Activated naive CD8-positive, alpha-beta T cell treated with anti-CD3 and anti-CD28 coated beads, Interleukin-2, amount 50 U/mL, for 24 hours (primary cell): ENCODE data around the gene MRPS30.

Experiments
- ATAC-seq: fragments of 150-1000 bp; cut with Tn5 transposase; one replicate; pipeline ENCODE4 v1.10.0; 2021
- DNase-seq: peaks from one replicate; pipeline ENCODE4 v3.0.0; 2021
- H3K27ac Mint-ChIP-seq: one replicate; pipeline ENCODE4 v1.8.0; 2021; ENCODE audit warnings: mild to moderate bottlenecking, mixed read lengths
- H3K27me3 Mint-ChIP-seq: one replicate; pipeline ENCODE4 v1.8.0; 2021; ENCODE audit warnings: mixed read lengths
- H3K36me3 Mint-ChIP-seq: one replicate; pipeline ENCODE4 v1.8.0; 2021; ENCODE audit warnings: low read depth, mixed read lengths
- H3K4me1 Mint-ChIP-seq: one replicate; pipeline ENCODE4 v1.8.0; 2021; ENCODE audit warnings: mixed read lengths
- H3K4me3 Mint-ChIP-seq: one replicate; pipeline ENCODE4 v1.8.0; 2021; ENCODE audit warnings: mild to moderate bottlenecking, moderate library complexity, mixed read lengths
- H3K9me3 Mint-ChIP-seq: one replicate; pipeline ENCODE4 v1.8.0; 2021; ENCODE audit warnings: mixed read lengths

Gene MRPS30

GRCh38 chr5:44842496-44843282, 33.9 kb downstream of the MRPS30 start:
- Mint-ChIP-seq H3K4me3 (no peak overlapping the region), H3K9me3 (peaks cover 11% of the 10 kb centered on the region), H3K27me3 (no peaks in the 10 kb centered on the region), H3K4me1 (no peaks in the 10 kb centered on the region), H3K27ac (no peak overlapping the region), H3K36me3 (peaks cover 8% of the 10 kb centered on the region)
- no peak for ATAC-seq
- DNase-seq = no peak

GRCh38 chr5:44844744-44845143, 36.0 kb downstream of the MRPS30 start:
- H3K4me1 Mint-ChIP-seq = no peaks in the 10 kb centered on the region
- H3K27ac Mint-ChIP-seq = no peak overlapping the region
- ATAC-seq (no peak), DNase-seq (no peak)
- H3K9me3 Mint-ChIP-seq = no peaks in the 10 kb centered on the region
- H3K27me3 Mint-ChIP-seq = no peaks in the 10 kb centered on the region
- H3K36me3 Mint-ChIP-seq = no peaks in the 10 kb centered on the region
- H3K4me3 Mint-ChIP-seq = no peak overlapping the region

GRCh38 chr5:44845777-44846176, 37.0 kb downstream of the MRPS30 start:
- no peak overlapping the region for H3K27ac Mint-ChIP-seq
- ATAC-seq (no peak), DNase-seq (no peak)
- H3K36me3 Mint-ChIP-seq = no peaks in the 10 kb centered on the region
- no peaks in the 10 kb centered on the region for H3K4me1 Mint-ChIP-seq
- H3K4me3 Mint-ChIP-seq = no peak overlapping the region
- H3K27me3 Mint-ChIP-seq = no peaks in the 10 kb centered on the region
- H3K9me3 Mint-ChIP-seq = no peaks in the 10 kb centered on the region

- H3K4me3 Mint-ChIP-seq = no peak overlapping the region
- no peaks in the 10 kb centered on the region for H3K9me3 Mint-ChIP-seq
- no peaks in the 10 kb centered on the region for H3K27me3 Mint-ChIP-seq
- H3K27ac Mint-ChIP-seq = no peak overlapping the region
- no peak for ATAC-seq
- no peaks in the 10 kb centered on the region for H3K36me3 Mint-ChIP-seq
- no peak for DNase-seq
- H3K4me1 Mint-ChIP-seq = no peaks in the 10 kb centered on the region
Observed at GRCh38 chr5:44847206-44847852, 38.6 kb downstream of the MRPS30 start.

GRCh38 chr5:44860267-44860666, 51.5 kb downstream of the MRPS30 start:
- DNase-seq (no peak), ATAC-seq (no peak)
- no peaks in the 10 kb centered on the region for H3K9me3 Mint-ChIP-seq
- no peak overlapping the region for H3K4me3 Mint-ChIP-seq
- peaks cover 3% of the 10 kb centered on the region for H3K27me3 Mint-ChIP-seq
- no peaks in the 10 kb centered on the region for H3K36me3 Mint-ChIP-seq
- no peak overlapping the region for H3K27ac Mint-ChIP-seq
- no peaks in the 10 kb centered on the region for H3K4me1 Mint-ChIP-seq

GRCh38 chr5:44862808-44863207, 54.1 kb downstream of the MRPS30 start:
- H3K27me3 Mint-ChIP-seq = peaks cover 3% of the 10 kb centered on the region
- no peaks in the 10 kb centered on the region for H3K9me3 Mint-ChIP-seq
- DNase-seq = no peak
- no peak overlapping the region for H3K4me3 Mint-ChIP-seq
- no peaks in the 10 kb centered on the region for H3K4me1 Mint-ChIP-seq
- H3K27ac Mint-ChIP-seq = no peak overlapping the region
- H3K36me3 Mint-ChIP-seq = no peaks in the 10 kb centered on the region
- ATAC-seq = no peak
